NCI-H1092 treated with DMSO at 0.1 percent for 48 hours (cell line): Measurements from ENCODE around the gene ACADVL.

Experiments used
- DNase-seq: peaks from one replicate; lab custom pipeline; 2025; lab: John Stamatoyannopoulos, UW

ACADVL gene

GRCh38 chr17:7217113-7217987, 2.4 kb upstream of the ACADVL start:
- no peak for DNase-seq

- no peak for DNase-seq
Observed at GRCh38 chr17:7218166-7218565, 1.6 kb upstream of the ACADVL start.

- DNase-seq = no peak
Observed at GRCh38 chr17:7218758-7219157, 980 bp upstream of the ACADVL start.

- DNase-seq = no peak
Observed at GRCh38 chr17:7219229-7219811, 418 bp upstream of the ACADVL start.

GRCh38 chr17:7220593-7221277, 997 bp downstream of the ACADVL start:
- peak; percentile 29 for DNase-seq

GRCh38 chr17:7221278-7222092, 1.7 kb downstream of the ACADVL start:
- DNase-seq = no peak

- DNase-seq = no peak
Observed at GRCh38 chr17:7222093-7222971, 2.6 kb downstream of the ACADVL start.

- DNase-seq = no peak
Observed at GRCh38 chr17:7222972-7223292, 3.2 kb downstream of the ACADVL start.

- no peak for DNase-seq
Observed at GRCh38 chr17:7223375-7223774, 3.6 kb downstream of the ACADVL start.

GRCh38 chr17:7224110-7224509, 4.4 kb downstream of the ACADVL start:
- no peak for DNase-seq

GRCh38 chr17:7224661-7225111, 4.9 kb downstream of the ACADVL start:
- DNase-seq = no peak

GRCh38 chr17:7225711-7226331, 6.1 kb downstream of the ACADVL start:
- no peak for DNase-seq

- DNase-seq = no peak
Observed at GRCh38 chr17:7226721-7227710, 7.3 kb downstream of the ACADVL start.

- no peak for DNase-seq
Observed at GRCh38 chr17:7228920-7229319, 9.2 kb downstream of the ACADVL start.

GRCh38 chr17:7229504-7229903, 9.8 kb downstream of the ACADVL start:
- DNase-seq = no peak

GRCh38 chr17:7232114-7232513, 12.4 kb downstream of the ACADVL start:
- DNase-seq = no peak

GRCh38 chr17:7233701-7234082, 14.0 kb downstream of the ACADVL start:
- DNase-seq = no peak

GRCh38 chr17:7234083-7234951, 14.6 kb downstream of the ACADVL start, which contains the start of gene DVL2:
Gene DVL2 (minus strand): TSS chr17:7234517. CDS start chr17:7234262, 255 bp downstream.
- peak; percentile 93 for DNase-seq
